Measurements from ENCODE around the gene ARHGAP32.
"Not testable (repeated sequence)": the region's sequence is repeated elsewhere in the genome, so short reads cannot be mapped to it uniquely, and the experiment has no call there.

ARHGAP32 gene

GRCh38 chr11:129013737-129014475 lies 178.2 kb downstream of the ARHGAP32 start:
- DNase-seq = no peak

- DNase-seq = no peak
These were observed 179.2 kb downstream of the ARHGAP32 start for GRCh38 chr11:129012880-129013279.

GRCh38 chr11:129006161-129006560 lies 186.0 kb downstream of the ARHGAP32 start:
- DNase-seq = no peak

- DNase-seq = not testable (repeated sequence)
These were observed 193.0 kb downstream of the ARHGAP32 start for GRCh38 chr11:128999165-128999564.

GRCh38 chr11:128988242-128988970 lies 203.7 kb downstream of the ARHGAP32 start:
- DNase-seq = no peak

- no peak for DNase-seq
These were observed 206.2 kb downstream of the ARHGAP32 start for GRCh38 chr11:128985880-128986279.

- no peak for DNase-seq
These were observed 209.1 kb downstream of the ARHGAP32 start for GRCh38 chr11:128983023-128983422.

GRCh38 chr11:128981254-128981653 lies 210.9 kb downstream of the ARHGAP32 start:
- no peak for DNase-seq

- DNase-seq = no peak
These were observed 221.4 kb downstream of the ARHGAP32 start for GRCh38 chr11:128970598-128971190.

GRCh38 chr11:128968916-128969315 lies 223.2 kb downstream of the ARHGAP32 start:
- DNase-seq = no peak

GRCh38 chr11:128967578-128967977 lies 224.5 kb downstream of the ARHGAP32 start:
- DNase-seq = no peak

GRCh38 chr11:128965485-128965884 lies 226.6 kb downstream of the ARHGAP32 start:
- DNase-seq = no peak

- DNase-seq = no peak
These were observed 227.6 kb downstream of the ARHGAP32 start for GRCh38 chr11:128964463-128964930.

- peak; percentile 4 for DNase-seq
These were observed 228.3 kb downstream of the ARHGAP32 start for GRCh38 chr11:128963744-128964325.

- no peak for DNase-seq
These were observed 229.2 kb downstream of the ARHGAP32 start for GRCh38 chr11:128962896-128963295.

- no peak for DNase-seq
These were observed 230.5 kb downstream of the ARHGAP32 start for GRCh38 chr11:128961645-128962044.

- DNase-seq = no peak
These were observed 235.0 kb downstream of the ARHGAP32 start for GRCh38 chr11:128957202-128957482.

GRCh38 chr11:128956401-128957201 lies 235.5 kb downstream of the ARHGAP32 start:
- peak; percentile 48 for DNase-seq

GRCh38 chr11:128955636-128956035 lies 236.5 kb downstream of the ARHGAP32 start:
- DNase-seq = no peak

GRCh38 chr11:128953151-128953550 lies 239.0 kb downstream of the ARHGAP32 start:
- DNase-seq = no peak

- DNase-seq = no peak
These were observed 242.2 kb downstream of the ARHGAP32 start for GRCh38 chr11:128949791-128950454.

GRCh38 chr11:128948583-128948982 lies 243.5 kb downstream of the ARHGAP32 start:
- DNase-seq = no peak

All from NCI-H1694 treated with DMSO at 0.1 percent for 48 hours (cell line).